Endothelial cell of hepatic sinusoid (primary cell): ENCODE results near the gene GHDC.

Experiments
- in situ Hi-C: cut with HindIII; loops from 2 replicates; pipeline ENCODE4 v1.10.0; 2017; ENCODE audit warnings: low sequenced_read_pairs

GHDC gene

DNA sequence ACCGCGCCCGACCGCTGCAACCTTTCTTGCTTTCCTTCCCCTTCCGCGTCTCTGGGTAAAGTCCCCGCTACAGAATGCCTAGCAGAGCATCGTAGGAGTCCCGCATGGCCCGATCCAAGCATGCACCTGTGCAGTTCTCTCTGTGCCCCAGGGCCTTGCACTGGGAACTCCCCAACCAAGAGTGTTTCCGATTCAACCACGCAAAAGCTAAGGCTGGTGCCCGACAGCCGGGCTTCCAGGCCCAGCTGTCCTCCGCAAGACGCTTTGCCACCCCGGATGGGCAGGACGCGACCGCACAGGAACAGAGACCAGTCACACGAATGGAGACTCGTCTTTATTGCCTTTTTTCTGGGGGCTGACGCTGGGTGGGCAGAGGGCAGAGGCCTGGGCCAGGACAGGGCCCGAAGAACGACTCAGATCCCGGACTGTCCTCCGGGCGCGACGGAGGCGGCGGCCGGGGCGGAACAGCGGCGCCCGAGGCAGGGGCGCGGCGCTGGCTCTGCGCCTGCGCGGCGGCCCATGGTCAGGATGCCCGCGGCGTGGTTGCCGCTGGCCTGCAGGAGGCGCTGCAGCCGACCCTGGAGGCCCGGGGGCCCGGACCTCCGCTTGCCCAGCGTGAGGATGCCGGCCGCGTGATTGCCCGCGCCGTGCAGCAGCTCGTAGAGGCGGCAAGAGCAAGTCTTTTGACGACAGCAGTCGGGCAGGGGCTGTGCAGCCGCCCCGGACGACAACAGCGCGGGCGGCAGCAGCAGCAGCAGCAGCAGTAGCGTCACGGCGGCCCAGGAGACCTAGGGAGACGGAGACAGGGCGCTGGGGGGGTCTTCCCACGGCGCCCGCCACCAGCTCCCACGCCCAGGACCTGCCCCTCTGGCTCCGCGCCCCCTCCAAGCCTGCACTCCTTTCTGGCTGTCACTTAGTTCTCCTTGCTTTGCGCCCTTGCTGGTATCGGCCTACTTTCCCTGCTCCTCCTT, 10.3 kb downstream of the GHDC start:
- in situ Hi-C loops = no loop called here

DNA sequence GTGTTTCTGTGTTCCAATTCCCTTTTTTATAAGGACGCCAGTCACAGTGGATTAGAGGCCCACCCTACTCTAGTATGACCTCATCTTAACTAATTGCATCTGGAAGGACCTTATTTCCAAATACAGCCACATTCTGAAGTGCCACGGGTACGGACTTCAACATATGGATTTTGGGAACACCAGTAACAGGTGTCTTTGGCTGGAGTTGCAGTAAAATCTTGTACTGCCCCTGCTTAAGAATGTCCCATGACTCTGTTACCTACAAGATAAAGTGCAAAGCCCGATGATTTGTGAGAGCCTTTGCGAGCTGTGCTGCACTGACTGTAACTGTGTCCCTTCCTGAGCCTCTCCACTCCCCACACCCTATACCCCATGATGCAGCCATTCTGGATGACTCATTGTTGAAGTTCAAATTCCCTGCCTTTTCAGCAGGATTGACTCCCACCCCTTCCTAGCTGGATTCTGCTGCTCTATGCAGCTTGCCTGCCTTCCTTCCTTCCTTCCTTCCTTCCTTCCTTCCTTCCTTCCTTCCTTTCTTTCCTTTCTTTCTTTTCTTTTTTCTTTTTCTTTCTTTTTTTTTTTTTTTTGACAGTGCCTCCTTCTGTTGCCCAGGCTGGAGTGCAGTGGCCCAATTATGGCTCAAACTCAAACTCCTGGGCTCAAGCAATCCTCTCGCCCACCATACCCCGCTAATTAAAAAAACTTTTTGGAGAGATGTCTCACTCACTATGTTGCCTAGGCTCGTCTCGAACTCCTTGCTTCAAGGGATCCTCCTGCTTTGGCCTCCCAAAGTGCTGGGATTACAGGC, 11.2 kb downstream of the GHDC start:
- in situ Hi-C loops = no loop called here

DNA sequence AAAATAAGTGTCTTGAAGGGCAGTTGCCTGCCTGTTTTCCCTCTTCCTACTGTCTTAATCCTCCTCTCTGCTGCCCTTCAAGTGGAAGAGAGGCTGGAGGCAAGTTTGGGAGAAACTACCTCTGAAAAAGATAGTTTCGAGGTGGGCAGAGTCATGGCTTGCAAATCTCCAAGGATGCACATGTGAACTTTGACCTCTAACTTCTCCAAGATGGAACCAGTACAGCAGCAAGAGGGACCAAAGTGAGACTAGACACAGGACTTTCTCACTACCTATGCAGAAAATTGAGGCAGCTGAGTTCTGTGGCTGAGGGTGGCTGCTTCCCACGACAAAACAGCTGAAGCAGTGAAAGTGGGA, 12.5 kb downstream of the GHDC start:
- in situ Hi-C loops = no loop called here

DNA sequence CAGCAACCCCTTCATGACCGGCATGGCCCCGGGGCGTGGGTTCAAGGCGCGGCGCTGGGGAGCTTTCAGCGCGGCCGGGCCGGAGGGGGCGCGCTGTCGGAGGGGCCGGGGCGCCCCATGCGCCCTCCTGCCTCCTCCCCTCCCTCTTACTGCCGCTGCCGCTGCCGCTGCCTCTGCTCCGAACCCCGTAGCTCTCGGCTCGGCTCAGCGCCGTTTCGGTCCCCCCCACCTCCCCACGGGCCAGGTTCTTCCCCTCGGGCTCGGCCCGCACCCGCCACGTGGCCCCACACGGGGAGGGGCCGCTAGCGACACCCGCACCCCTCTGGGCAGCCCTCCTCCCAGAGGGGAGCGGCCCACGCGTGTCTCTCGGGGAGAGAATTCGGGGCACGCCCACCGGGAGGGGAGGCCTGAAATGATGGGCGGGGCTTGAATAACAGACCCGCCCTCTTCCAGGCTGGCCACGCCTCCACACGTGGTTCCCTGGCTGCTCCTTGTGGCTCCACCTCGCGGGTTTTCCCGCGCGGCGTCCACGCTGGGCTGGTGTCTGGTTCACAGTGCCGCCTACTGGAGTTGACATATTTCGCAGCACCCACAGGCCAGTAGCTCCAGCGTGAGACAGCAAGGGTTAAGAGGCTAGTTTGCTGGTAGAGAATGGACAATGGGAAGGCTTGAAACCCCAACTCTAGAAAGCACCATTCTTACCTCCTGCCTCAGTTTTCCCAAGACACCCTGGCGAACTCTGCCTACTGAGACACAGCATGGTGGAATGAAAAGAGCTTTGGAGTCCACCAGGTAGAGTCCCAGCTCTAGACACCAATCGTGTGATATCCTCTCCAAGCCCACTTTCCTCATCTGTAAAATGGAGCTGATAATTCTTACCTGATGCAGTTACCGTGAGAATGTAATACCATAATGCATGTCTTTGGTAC, 13.1 kb downstream of the GHDC start, which contains the start of gene KCNH4:
Gene KCNH4, minus strand, starts transcription at position 221 of the 929 bp plus-strand sequence. Its CDS starts 197 bp downstream, at position 24.
- in situ Hi-C loops = no loop called here

DNA sequence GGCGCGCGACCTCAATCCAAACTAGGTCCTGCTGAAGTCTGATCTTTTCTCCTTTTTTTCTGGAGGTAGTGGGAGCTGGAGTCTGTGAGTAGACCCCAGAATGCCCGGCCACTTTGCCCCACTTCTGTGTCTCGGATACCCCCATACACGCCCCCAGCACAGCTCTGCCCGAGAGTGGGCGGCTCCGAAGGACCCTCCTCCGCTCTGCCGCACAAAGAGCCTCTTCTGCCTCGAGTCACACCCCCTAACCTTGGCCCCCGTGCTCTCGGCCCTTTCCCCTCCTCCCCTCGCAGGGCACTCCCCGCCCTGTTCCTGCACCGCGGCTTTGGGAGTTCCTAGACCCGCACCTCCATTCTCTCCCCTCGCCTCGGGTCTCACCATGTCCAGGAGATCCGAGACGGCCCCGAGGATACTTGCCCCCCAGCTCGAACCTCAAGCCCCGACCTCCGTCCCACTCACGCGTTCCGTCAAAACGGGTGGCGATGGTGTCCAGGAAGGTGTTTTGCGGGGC, 13.8 kb downstream of the GHDC start:
- in situ Hi-C loops = no loop called here

DNA sequence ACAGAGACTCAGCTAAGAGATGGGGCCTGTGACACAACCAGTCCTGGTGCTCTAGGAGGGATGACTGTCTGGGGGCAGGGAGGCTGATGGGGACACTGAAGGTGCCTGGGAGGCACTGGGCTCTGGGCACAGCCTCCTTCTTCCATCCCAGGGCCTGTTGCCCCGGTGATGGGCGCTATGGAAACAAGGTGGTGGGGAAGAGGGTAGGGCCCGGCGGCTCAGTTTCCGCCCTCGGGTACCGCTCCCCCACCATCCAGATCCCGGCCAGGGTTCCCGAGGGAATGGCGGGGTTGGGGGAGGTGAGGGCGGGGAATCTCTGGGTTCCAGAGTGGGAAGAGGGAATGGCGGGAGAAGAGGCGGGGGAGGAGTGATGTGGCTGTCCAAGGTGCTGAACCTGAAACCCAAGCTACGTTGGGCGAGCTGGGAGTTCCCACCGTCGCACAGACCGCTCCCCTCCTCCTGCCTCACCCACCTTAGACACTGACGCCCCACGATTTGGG, 14.3 kb downstream of the GHDC start:
- in situ Hi-C loops = loop anchor here (5.0 kb wide), 1 partner anchor 43 kb away; no protein-coding TSS in a partner anchor

DNA sequence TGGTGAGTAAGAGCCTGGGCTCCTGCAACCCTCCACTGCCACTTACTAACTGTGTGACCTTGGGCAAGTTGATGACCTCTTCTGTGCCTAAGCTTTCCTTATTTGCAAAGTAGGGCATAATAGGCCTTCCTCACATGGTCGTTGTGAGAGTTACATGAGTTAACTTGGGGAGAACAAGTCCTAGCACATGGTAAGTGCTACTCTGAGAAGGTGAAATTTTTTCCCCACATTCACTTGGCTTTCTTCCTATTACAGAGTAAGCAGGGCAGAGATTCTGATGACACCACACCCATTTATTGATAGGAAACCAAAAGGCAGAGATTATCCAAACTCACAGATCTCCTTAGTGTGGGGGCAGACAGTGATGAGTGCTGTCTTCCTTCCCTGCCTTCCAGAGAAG, 15.0 kb downstream of the GHDC start:
- in situ Hi-C loops = loop anchor here (5.0 kb wide), 1 partner anchor 42 kb away; no protein-coding TSS in a partner anchor

DNA sequence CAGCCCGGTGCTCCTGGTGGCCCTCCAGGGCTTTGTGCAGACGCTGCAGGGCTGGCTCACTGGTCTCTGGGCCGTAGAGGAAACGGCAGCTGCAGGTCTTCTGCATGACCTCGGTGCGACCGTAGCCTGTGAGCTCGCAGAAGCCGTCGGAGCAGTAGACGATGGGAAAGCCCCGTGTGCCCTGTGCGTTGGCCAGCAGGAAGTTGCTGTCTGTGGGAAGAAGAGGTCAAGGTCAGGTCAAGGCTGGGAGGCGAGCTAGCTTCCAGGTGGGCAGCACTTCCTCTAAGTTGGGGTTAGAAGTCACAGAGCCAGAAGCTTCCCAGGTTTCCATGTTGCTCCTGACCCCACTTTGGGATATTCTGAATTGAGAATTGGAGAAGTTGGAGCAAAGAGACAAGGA, 15.5 kb downstream of the GHDC start:
- in situ Hi-C loops = loop anchor here (5.0 kb wide), 1 partner anchor 42 kb away; no protein-coding TSS in a partner anchor

DNA sequence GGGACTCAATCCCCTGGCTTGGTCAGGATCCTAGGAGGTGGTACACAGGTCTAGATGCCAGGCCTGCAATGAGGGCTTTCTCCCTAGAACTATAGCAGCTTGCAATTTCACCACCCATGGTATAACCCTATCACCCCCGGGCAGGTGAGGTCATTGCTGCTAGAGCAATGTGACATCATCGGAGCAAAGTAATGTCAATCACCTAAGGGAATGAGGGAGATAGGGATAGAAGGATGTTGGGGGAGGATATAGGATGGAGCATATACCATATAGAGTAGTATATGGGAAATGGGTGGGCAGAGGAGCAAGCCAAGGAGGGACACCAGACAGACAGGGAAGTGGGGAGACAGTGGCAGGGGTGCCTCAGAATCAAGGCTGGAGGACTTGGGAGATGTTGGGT, 16.6 kb downstream of the GHDC start:
- in situ Hi-C loops = loop anchor here (5.0 kb wide), 1 partner anchor 40 kb away; no protein-coding TSS in a partner anchor

DNA sequence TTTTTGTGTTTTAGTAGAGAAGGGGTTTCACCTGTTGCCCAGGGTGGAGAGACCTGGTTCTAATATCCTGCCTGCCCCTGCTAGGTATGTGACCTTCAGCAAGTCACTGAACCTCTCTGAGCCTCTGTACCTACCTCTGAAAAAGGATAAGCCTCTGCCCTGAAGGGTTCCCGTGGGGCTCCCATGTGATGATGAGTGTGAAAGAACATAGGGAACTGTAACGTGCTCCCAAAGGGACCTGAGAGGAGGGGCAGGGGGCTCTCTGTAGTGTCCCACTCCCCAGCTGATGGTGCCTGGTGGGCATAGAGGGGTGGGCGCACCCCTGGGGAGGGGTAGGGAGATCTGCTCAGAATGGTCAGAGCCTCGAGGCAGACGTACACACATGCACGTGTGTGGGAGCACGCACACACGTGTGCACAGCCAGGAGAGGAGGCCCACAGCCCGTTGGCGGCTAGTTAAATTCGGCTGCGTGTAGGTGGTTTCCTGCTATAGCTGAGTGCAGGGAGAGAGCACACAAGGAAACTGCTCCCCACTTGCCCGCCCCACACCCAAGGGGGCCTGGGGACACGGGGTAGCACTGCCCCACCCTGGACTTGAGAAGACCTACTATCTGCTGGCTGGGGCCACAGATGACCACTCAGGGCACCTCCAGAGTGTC, 20.0 kb downstream of the GHDC start:
- in situ Hi-C loops = loop anchor here (5.0 kb wide), 1 partner anchor 92 kb away; no protein-coding TSS in a partner anchor

DNA sequence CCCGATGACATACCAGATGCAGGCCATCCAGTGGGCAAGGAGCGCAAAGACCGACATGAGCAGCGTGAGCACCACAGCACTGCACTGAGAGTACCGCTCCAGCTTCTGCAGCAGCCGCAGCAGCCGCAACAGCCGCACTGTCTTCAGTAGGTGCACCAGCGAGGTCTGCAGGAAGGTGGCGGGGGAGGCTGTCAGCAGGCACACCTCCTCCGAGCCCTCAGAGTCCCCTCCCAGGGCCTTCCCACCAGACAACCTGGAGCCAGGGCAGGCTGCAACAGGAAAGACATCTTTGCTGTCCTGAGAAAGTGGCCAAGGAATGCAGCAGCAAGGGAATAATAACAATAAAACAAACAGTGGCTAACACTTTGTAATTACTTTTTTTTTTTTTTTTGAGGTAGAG, 22.5 kb downstream of the GHDC start:
- in situ Hi-C loops = loop anchor here (5.0 kb wide), 1 partner anchor 90 kb away; no protein-coding TSS in a partner anchor

DNA sequence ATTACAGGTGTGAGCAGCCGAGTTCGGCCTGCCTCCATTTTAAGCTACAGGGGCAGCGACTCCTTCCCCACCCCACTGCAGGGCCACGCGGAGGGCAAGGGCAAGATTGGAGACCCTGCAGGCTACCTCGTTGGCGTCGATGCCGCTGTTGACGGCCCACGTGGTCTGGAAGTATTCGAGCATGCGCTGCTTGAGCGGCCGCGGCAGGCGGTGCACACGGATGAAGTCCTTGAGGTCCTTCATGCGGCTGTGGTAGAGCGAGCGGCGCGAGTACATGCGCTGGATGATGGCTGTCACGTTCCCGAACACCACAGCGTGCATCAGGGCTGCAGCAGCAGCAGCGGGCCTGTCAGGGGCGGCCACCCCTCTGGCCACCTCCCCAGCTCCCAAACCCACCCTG, 24.9 kb downstream of the GHDC start:
- in situ Hi-C loops = no loop called here

DNA sequence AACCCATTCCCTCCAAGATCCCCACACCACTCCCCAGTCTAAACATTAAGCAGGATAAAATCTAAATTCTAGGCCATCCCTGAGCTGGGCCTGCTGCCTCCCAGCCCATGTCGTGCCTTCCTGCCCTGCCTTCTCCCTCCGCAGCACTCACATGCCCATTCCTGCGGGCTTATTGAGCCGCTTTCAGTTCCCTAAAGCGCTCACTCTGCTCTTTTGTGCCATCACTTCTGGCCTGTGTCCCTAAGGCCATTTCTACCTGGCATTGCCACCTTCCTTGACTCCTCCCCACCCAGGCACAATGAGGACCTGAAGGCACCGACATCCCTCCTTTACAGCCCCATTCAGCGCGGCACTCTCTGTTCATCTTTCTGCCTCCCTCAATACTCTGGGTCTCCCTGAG, 26.5 kb downstream of the GHDC start:
- in situ Hi-C loops = no loop called here

DNA sequence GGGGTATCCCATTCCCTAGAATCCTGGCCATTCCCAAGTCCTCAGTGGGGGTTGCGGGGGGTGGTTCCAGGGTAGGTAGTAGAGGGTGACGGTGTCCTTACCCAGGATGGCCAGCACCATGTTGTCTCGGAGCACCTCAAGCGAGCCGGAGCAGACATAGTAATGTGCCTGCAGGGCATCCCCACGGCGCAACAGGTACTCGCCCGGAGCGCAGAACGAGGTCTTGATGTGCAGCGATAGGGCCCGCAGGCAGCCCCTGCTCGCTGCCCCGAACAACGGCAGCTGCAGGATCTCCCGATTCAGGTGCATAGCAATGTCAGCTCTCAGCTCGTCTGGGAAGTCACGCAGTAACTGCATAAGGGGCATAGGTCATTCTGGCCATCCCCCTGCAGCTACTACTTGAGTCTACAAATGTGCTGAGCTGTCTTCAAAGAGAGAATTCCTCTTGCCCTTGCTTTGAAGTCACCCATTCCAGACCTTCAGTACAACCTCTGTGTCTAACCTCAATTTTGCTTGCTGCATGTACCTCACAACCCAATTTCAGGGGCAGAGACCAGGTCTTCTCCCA, 28.0 kb downstream of the GHDC start:
- in situ Hi-C loops = no loop called here

DNA sequence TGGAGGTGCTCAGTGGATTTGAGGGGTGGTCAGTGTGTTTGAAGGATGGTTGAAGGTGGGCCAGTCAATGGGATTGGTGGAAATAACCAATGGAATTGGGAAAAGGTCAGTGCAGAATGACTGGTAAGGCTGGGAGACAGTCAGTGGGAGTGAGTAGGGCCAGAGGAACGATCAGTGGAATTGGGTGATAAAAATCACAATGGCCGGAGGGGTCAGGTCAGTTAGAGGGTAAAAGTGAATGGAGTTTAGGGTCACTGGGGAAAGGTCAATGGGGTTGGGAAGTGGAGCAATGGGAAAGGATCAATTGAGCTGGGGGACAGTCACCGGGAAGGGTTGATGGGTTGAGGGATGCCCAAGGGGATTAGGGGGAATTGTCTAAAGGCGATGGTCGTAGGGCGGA, 28.5 kb downstream of the GHDC start:
- in situ Hi-C loops = no loop called here

DNA sequence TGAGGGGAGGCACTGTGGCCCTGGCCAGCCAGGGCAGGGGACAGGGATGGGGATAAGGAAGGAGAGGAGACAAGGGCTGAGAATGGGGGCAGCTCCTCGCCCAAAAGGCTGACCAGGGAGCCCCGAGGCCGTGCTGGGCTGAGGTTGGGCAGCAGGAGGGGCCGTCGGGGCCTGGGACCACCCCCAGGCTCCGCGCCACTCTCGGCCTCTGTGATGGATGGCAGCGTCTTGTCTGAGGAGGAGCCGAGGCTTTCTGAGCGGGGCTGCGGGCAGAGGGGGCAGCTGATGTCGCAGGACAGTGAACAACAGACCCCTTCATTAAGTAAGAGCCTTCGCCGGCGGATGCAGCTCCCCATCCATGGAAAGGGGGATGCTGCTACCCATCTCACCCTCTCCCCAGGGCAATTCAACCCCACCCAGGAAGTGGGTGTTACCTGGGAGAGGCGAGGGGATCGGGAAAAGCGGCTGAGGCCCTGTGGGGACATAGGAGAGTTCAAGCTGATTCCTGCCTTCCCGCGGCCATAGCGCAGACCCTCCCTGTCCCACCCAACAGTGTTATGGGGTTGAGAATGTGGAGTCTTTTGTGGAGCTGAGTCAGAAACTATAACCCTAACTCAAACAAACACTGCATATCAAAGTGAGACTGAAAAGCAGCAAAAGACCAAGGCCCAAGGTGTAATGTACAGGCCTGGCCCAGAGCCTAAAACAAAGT, 30.4 kb downstream of the GHDC start:
- in situ Hi-C loops = no loop called here

DNA sequence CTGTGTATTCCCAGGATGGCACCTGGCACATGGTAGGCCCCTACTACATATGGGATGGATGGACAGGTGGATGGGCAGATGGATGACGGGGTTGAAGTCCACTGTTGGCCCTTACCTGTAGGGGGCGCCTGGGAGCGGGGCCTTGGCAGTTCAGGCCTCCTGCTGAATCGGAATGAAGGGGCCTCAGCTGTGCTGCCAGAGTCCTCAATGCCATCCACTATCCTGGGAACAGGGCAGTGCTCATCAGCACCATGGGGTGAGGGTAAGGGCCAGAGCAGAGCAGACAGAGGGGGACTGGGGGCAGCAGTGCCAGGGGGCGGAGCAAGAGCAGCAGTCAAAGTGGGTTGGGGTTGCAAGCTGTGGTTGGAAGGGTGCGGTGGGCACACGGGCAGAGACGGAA, 31.2 kb downstream of the GHDC start:
- in situ Hi-C loops = no loop called here

DNA sequence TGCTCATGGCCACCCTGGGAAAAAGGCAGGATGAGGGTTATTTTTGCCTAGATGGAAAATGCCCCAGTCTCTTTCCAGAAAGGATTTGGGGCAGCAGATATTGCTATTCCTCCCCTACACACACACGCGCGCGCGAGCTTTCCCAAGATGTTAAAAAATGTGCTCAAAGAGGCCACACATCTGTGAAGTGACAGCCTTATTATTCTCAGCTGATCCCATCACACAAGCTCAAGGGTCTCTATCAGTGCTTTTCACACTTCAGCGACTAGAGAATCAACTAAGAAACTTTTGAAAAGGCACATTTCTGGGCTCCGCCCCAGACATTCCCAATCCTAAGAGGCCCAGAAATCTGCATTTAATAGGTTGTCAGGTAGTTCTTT, 33.8 kb downstream of the GHDC start:
- in situ Hi-C loops = no loop called here
